Left lobe of liver (tissue), 2 donors: ENCODE results near the gene OVOL2. TPM values are rescaled to one million over a fixed set of nuclear protein-coding genes. Genes with fewer than 3 reads are reported as not detected.
"Not testable (repeated sequence)": the region's sequence is repeated elsewhere in the genome, so short reads cannot be mapped to it uniquely, and the experiment has no call there.

Experiments
- ATAC-seq: fragments of 200-7000 bp; cut with Tn5 transposase; one replicate; pipeline ENCODE4 v1.9.1; 2020; ENCODE audit warnings: mild to moderate bottlenecking, moderate library complexity
- DNase-seq: peaks from one replicate; pipeline ENCODE4 v3.0.0-alpha.2; 2020; ENCODE audit warnings: low spot score
- total RNA-seq: library from RNA; stranded (reverse); gene quantifications from one replicate; pipeline ENCODE4 v1.2.1, GENCODE V29; 2021
- donor health status: DM: no; HTN: no; CAD: no; lungs with moderate emphysema.
- donor health status: DM: no; HTN: yes; CAD: no.

The OVOL2 gene
- 0.18 TPM for total RNA-seq

DNA sequence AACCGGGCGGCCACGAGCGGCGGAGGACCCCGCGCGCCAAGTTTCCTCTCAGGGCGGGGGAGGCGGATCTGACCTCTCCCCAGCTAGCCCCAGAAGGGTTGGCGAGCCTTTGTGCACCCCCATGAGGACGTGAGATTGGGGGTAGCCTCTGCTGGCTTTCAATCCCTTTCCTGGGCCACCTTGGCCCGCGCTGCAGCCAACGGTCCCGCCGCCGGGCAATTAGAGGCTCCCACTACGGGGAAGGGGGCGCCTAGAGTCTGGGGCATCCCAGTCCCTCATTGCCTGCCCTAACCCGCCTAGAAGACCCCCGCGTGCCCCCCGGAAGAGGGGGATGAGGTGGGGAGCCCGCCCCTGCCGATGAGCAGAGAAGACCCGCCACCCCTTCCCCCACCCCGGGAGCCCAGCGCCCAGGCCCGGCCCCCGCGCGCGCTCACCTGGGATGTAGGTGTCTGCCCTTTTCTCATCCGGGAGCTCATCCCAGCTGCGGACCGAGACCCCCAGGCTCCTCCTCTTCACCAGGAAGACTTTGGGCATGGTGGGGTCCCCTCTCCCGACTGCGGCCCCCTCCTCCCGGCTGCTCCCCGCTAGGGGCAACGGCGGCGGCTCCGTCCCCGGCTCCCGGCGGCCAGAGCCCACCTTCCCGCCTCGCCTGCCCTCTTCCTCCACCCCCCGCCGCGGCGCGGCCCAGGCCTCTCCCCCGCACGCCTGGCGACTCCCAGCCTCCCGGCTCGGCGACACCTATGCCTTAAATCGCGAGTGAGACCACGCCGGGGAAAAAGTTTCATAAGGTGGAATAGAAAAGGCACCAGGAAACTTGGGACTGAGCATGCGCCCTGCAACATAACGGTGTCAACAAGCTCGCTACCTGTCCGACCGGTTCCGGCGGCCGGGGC is at the start of gene OVOL2:
TSS of gene OVOL2 (minus strand) at position 816 of the 893 bp plus-strand sequence. CDS start at position 534, 282 bp downstream.
- DNase-seq (peak; percentile 54), ATAC-seq (peak; percentile 71)

GRCh38 chr20:18103497-18103896 is 45.8 kb upstream of the OVOL2 start:
- ATAC-seq (no peak), DNase-seq (no peak)

- no peak for DNase-seq
- no peak for ATAC-seq
Observed at GRCh38 chr20:18101125-18101810, 43.6 kb upstream of the OVOL2 start.

DNA sequence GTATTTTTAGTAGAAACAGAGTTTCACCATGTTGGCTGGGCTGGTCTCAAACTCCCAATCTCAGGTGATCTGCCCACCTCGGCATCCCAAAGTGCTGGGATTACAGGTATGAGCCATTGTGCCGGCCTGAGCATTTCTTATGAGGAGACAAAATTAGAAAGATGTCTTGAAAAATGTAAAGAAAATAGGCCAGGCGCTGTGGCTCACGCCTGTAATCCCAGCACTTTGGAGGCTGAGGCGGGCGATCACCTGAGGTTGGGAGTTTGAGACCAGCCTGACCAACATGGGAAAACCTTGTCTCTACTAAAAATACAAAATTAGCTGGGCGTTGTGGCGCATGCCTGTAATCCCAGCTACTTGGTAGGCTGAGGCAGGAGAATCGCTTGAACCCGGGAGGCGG is 42.9 kb upstream of the OVOL2 start:
- not testable (repeated sequence) for DNase-seq, ATAC-seq

DNA sequence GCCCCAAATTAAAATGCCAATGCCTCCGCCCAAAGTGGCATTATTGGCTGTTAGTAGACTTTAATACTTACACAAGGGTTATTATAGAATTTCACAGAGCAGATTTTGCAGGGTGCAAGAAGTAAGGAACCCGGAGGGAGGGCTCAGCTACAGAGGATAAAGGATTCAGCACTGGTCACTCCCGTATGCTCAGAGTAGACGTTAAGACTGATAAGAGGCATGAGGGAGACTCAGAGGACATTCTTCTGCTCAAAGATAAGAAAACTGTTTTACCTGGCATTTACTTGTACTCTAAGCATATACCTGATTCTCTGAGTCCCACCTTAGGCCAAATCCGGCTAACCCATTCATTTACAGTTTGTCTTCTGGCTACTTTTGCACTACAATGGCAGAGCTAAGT is 36.5 kb upstream of the OVOL2 start:
- no peak for ATAC-seq
- DNase-seq, result no peak

DNA sequence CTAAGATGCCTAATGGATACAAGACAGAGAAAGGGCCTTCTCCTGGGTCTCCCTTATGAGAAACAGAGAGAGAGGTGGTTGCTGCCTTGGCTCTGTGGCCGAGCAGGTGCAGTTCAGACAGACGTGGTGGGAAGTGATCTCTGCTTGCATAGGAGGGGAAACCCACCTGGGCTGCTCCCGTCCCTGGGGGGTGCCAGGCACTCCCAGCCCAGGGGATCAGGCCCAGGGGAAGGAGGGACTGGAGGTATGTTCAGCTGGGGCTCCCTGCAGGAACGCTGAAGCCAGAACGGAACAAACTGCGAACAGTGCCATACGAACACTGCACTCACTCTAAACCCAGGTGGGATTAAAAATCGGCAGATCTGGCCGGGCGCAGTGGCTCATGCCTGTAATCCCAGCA is 35.7 kb upstream of the OVOL2 start:
- no peak for DNase-seq
- no peak for ATAC-seq

- no peak for ATAC-seq
- DNase-seq, result no peak
Observed at GRCh38 chr20:18092890-18093289, 35.2 kb upstream of the OVOL2 start.

- DNase-seq (no peak), ATAC-seq (no peak)
Observed at GRCh38 chr20:18091623-18092022, 33.9 kb upstream of the OVOL2 start.

- ATAC-seq, result no peak
- no peak for DNase-seq
Observed at GRCh38 chr20:18090477-18090876, 32.8 kb upstream of the OVOL2 start.

DNA sequence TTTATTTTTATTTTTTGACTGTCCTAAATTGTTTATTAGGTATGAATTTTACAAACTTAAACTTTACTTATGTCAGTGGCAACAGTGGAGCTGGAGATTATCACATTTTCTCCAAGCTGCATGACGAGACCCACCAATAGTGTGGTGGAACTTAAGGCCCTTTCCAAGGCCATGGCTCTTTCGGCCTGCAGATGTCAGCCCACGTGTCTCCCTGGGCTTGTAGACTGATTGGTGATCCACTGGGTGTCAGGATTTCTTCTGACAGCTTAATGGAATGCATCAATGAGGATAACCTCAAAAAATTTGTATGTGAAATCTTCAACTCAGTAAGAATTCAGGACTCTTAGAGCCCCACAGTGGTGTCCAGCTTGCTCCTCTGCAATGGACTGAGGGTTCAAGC is 32.3 kb upstream of the OVOL2 start:
- ATAC-seq (no peak), DNase-seq (no peak)

DNA sequence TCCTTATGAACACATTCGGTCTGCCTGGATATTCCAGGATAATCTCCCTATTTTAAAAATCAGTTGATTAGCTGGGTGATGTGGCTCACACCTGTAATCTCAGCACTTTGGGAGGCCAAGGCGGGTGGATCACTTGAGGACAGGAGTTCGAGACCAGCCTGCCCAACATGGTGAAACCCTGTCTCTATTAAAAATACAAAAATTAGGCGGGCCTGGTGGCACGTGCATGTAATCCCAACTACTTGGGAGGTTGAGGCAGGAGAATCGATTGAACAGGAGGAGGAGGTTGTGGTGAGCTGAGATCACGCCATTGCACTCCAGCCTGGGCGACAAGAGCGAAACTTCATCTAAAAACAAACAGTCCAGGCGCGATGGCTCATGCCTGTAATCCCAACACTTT is 31.1 kb upstream of the OVOL2 start:
- ATAC-seq, DNase-seq: not testable (repeated sequence)

DNA sequence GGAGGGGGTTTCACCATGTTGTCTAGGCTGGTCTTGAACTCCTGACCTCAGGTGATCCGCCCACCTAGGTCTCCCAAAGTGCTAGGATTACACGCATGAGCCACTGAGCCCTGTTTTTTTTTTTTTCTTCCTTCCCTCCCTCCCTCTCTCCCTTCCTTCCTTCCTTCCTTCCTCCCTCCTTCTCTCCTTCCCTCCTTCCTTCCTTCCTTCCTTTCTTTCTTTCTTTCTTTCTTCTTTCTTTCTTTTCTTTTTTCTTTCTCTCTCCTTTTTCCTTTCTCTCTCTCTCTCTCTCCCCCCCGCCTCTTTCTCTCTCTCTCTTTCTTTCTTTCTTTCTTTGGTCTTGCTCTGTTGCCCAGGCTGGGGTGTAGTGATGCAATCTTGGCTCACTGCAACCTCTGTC is 30.6 kb upstream of the OVOL2 start:
- not testable (repeated sequence) for ATAC-seq, DNase-seq

DNA sequence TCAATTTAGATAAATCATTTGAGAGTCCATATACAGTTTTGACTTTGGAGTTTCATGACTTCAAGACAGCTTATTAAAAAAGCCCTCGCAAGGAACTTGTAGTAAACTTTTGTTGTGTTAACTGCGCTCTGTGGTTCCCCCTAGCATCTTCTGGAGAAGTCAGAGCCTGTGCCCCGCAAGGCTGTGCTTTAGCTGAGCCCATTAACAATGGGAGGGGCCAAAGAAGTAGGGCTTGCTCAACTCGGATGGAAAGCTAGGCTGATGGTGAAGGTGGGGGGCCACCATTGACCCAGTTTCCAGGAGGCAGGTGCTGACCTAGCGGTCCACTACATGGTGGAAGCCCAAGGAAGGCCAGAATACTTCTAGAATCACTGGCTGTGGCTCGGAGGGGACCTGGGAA is 29.3 kb upstream of the OVOL2 start:
- no peak for ATAC-seq

GRCh38 chr20:18080836-18081235 is 23.1 kb upstream of the OVOL2 start:
- ATAC-seq, DNase-seq: not testable (repeated sequence)

More for the DNA sequence above, 29.3 kb upstream of the OVOL2 start:
- no peak for DNase-seq

DNA sequence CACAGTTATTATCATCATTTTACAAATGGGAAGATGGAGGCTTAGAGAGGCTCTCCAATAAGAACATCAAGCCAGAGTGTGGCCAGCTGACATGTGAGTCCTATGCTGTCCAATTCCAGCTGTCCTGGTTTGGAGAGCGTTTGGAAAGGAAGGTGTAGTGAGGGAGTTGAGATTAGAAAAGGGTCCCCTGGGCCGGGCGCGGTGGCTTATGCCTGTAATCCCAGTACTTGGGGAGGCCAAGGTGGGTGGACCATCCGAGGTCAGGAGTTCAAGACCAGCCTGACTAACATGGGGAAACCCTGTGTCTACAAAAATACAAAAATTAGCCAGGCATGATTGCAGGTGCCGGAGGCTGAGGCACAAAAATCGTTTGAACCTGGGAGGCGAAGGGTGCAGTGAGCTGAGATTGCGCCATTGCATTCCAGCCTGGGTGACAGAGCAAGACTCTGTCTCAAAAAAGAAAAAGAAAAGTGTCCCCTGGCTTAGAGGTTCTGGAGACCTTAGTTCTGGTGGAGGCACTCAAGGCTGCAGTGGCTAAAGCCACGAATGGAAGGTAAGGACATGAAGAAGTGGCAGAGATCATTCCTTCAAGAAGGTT is 22.1 kb upstream of the OVOL2 start:
- no peak for DNase-seq
- no peak for ATAC-seq

GRCh38 chr20:18077157-18077556 is 19.4 kb upstream of the OVOL2 start:
- no peak for DNase-seq
- peak; percentile 36 for ATAC-seq

GRCh38 chr20:18072532-18072931 is 14.8 kb upstream of the OVOL2 start:
- ATAC-seq (no peak), DNase-seq (no peak)

DNA sequence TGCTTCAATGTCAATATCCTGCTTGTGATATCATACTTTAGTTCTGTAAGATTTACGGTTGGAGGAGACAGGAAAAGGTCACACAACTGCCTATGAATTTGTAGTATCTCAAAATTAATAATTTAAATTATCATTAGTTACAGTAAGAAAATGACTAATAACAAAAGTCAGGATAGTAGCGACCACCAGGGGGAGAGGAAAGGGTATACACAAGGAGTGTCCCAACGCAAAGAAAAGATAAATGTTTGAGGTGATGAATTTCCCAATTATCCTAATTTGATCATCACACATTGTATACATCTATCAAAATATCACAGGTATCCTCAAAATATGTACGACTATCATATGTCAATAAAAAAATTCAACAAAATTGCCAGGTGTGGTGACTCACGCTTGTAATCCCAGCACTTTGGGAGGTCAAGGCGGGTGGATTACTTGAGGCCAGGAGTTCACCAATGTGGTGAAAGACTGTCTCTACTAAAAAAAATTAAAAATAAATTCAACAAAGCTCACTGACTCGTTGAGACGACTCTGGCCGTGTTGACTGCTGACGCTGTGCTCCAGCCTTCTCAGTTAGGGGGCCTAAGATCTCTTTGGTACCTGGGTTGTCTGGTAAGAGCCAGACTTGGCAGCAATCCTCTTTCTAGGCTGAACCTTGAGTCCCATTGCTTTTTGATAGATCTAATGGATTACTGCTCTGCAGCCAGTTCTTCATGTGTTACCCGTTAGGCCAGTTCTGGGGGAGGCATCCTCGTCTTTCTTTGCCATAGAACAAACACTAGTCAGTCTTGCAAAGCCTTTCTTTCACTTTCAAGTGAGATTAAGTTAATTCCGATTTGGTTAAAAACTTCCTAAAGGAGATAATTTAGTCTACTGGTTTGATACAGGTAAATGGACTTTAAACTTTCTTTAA is 9.0 kb upstream of the OVOL2 start:
- ATAC-seq, result no peak
- no peak for DNase-seq

- DNase-seq (no peak), ATAC-seq (no peak)
Observed at GRCh38 chr20:18063676-18064075, 6.0 kb upstream of the OVOL2 start.

GRCh38 chr20:18059603-18060002 is 1.9 kb upstream of the OVOL2 start:
- DNase-seq (no peak), ATAC-seq (no peak)
